ENCODE results near the gene NPL. TPM values are rescaled to one million over a fixed set of nuclear protein-coding genes. Genes with fewer than 3 reads are reported as not detected.

Gene NPL
- total RNA-seq, 1 donor from 2014 or later, result 2.1 TPM

DNA sequence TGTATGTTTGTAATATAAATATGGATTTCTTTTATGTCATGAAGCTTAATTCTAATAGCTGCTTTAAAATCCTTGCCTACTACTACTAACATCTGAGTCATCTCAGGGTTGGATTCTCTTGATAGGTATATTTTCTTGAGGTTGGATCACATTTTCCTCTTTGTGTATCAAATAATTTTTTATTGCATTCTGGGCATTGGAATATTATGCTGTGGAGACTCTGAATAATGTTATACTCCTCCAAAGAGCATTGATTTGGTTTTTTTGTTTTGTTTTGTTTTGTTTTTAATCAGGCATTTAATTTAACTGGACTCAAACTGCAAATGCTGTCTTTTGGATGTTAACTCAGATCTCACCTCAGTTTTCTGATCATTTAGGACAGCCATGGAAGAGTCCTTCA is 57.5 kb downstream of the NPL start:
- peaks cover 45 to 61% of the 10 kb centered on the region in 2 donors for H3K36me3 ChIP-seq
- H3K4me1 ChIP-seq, result peaks cover 0 to 3% of the 10 kb centered on the region in 2 donors
- no peak overlapping the region for H3K27ac ChIP-seq
- H3K9me3 ChIP-seq, result no peaks in the 10 kb centered on the region
- H3K4me3 ChIP-seq, result no peak overlapping the region
- intact Hi-C loops (cut with DNase I), result no loop called here
- no peaks in the 10 kb centered on the region for H3K27me3 ChIP-seq
- DNase-seq (ENCODE audit: low spot score in 2 of 2), result no peak
- TF ChIP-seq, protein P1, sequence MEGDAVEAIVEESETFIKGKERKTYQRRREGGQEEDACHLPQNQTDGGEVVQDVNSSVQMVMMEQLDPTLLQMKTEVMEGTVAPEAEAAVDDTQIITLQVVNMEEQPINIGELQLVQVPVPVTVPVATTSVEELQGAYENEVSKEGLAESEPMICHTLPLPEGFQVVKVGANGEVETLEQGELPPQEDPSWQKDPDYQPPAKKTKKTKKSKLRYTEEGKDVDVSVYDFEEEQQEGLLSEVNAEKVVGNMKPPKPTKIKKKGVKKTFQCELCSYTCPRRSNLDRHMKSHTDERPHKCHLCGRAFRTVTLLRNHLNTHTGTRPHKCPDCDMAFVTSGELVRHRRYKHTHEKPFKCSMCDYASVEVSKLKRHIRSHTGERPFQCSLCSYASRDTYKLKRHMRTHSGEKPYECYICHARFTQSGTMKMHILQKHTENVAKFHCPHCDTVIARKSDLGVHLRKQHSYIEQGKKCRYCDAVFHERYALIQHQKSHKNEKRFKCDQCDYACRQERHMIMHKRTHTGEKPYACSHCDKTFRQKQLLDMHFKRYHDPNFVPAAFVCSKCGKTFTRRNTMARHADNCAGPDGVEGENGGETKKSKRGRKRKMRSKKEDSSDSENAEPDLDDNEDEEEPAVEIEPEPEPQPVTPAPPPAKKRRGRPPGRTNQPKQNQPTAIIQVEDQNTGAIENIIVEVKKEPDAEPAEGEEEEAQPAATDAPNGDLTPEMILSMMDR (IDR thresholded peaks at IDR 0.05), result no peak

DNA sequence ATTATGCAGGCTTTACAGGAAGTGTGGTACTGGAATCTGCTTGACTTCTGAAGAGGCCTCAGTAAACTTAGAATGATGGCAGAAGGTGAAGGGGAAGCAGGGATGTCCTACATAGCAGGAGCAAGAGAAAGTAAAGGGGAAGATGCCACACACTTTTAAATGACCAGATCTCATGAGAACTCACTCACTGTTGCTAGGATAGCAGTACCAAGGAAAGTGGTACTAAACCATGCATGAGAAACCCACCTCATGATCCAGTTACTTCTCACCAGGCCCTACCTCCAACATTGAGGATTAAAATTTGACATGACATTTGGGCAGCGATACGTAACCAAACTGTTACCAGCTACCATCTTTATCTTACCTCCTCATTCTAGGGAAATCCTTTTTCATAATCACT is 59.2 kb downstream of the NPL start:
- H3K4me3 ChIP-seq, result no peak overlapping the region
- DNase-seq (ENCODE audit: low spot score in 2 of 2), result no peak
- TF ChIP-seq, protein P1 (IDR thresholded peaks at IDR 0.05), result no peak
- intact Hi-C loops (cut with DNase I), result no loop called here
- H3K4me1 ChIP-seq, result peaks cover 0 to 3% of the 10 kb centered on the region in 2 donors
- peaks cover 57 to 71% of the 10 kb centered on the region in 2 donors for H3K36me3 ChIP-seq
- no peaks in the 10 kb centered on the region for H3K9me3 ChIP-seq
- no peak overlapping the region for H3K27ac ChIP-seq
- no peaks in the 10 kb centered on the region for H3K27me3 ChIP-seq

DNA sequence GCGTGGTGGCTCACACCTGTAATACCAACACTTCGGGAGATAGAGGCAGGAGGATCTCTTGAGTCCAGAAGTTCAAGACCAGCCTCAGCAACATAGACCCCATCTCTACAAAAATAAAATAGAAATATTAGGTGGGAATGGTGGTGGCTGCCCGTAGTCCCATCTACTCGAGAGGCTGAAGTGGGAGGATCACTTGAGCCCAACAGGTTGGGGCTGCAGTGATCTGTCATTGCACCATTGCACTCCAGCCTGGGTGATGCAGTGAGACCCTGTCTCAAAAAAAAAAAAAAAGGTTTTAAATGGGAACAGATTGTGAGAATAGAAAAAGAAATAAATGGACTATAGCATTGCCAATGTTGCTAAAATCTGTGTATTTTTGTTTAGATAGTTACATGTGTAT is 60.7 kb downstream of the NPL start:
- DNase-seq (ENCODE audit: low spot score in 2 of 2), result no peak
- H3K4me3 ChIP-seq, result no peak overlapping the region
- H3K9me3 ChIP-seq, result no peaks in the 10 kb centered on the region
- peaks cover 64 to 75% of the 10 kb centered on the region in 2 donors for H3K36me3 ChIP-seq
- intact Hi-C loops (cut with DNase I), result no loop called here
- H3K27ac ChIP-seq, result no peak overlapping the region
- H3K27me3 ChIP-seq, result no peaks in the 10 kb centered on the region
- no peaks in the 10 kb centered on the region for H3K4me1 ChIP-seq
- TF ChIP-seq, protein P1 (IDR thresholded peaks at IDR 0.05), result no peak

DNA sequence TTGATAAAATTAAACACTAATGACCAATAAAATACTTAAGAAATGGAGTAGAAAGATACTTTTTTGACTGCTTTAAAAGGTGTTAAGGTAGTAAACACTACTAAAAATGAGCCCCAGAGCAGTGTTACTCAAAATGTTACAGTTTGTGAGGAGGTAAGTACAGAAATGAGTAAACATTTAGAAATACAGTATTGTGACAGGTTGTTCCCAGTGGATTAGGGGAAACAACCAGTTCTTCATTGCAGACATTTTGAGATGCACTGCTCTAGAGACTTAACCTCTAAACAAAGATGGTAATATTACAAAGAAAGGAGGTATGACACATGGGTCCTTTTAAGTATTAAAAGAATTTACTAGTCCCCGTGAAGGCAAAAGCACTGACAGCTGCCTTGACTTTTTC is 62.3 kb downstream of the NPL start:
- no peaks in the 10 kb centered on the region for H3K9me3 ChIP-seq
- DNase-seq (ENCODE audit: low spot score in 2 of 2), result no peak
- TF ChIP-seq, protein P1 (IDR thresholded peaks at IDR 0.05), result no peak
- peaks cover 0 to 6% of the 10 kb centered on the region in 2 donors for H3K4me1 ChIP-seq
- H3K27me3 ChIP-seq, result no peaks in the 10 kb centered on the region
- H3K36me3 ChIP-seq, result peaks cover 70 to 90% of the 10 kb centered on the region in 2 donors
- intact Hi-C loops (cut with DNase I), result no loop called here
- no peak overlapping the region for H3K27ac ChIP-seq
- H3K4me3 ChIP-seq, result no peak overlapping the region

DNA sequence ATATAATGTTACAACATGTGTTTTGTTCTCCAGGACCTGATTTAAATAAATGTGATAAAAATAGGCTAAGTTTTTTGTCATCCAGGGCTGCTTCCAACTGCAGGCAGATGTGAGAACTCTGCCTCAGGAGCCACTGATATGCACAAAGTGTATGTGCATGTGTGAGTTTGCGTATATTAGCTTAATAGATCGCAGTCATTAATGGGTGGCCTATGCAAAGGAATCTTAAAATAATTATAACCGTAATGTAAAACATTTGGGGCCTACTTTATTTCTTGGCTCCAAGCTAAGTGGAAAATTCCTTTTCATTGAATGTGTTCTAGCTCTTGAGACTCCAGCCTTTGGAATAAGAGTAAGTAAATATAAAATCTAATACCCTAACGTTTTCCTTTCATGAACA is 66.3 kb downstream of the NPL start:
- Histone ChIP-seq H3K4me1 (peaks cover 0 to 6% of the 10 kb centered on the region in 2 donors), H3K36me3 (peaks cover 90 to 97% of the 10 kb centered on the region in 2 donors), H3K27me3 (no peaks in the 10 kb centered on the region), H3K9me3 (no peaks in the 10 kb centered on the region), H3K4me3 (no peak overlapping the region), H3K27ac (no peak overlapping the region)
- intact Hi-C loops (cut with DNase I), result no loop called here
- DNase-seq (ENCODE audit: low spot score in 2 of 2), result no peak
- TF ChIP-seq, protein P1 (IDR thresholded peaks at IDR 0.05), result no peak

DNA sequence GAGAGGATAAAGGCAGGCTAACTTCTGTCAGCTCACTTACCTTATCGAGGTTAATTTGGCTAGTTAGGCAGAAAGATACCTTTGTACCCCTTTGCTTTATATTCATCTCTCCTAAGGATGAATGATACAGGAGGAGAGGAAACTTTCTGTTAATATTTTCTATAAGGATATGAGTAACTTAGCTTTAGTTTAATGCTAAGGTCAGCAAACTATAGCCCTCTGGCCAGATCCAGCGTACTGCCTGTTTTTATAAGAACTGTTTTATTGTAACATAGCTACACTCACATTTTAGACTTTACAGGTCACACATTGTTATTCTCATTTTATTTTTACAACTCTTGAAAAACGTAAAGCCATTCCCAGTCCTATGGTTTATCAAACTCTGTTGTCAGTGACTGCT is 67.6 kb downstream of the NPL start:
- no peak overlapping the region for H3K27ac ChIP-seq
- H3K36me3 ChIP-seq, result peaks cover 96 to 100% of the 10 kb centered on the region in 2 donors
- H3K4me1 ChIP-seq, result peaks cover 0 to 6% of the 10 kb centered on the region in 2 donors
- intact Hi-C loops (cut with DNase I), result no loop called here
- no peak for DNase-seq (ENCODE audit: low spot score in 2 of 2)
- TF ChIP-seq, protein P1 (IDR thresholded peaks at IDR 0.05), result no peak
- no peaks in the 10 kb centered on the region for H3K9me3 ChIP-seq
- no peak overlapping the region for H3K4me3 ChIP-seq
- no peaks in the 10 kb centered on the region for H3K27me3 ChIP-seq

Data from ascending aorta (tissue), 2 donors.